Esophagus squamous epithelium (tissue), 4 donors: ENCODE data around the gene SLC10A3.

Source experiments
- POLR2A ChIP-seq, 4 donors: fragments of 450-650 bp; IDR thresholded peaks; one replicate each; pipeline ENCODE4 v1.6.1; 2017; ENCODE audit warnings: antibody characterized with exemption in 4 of 4, mild to moderate bottlenecking in 4 of 4, moderate library complexity in 3 of 4
- TF ChIP-seq, protein P1 (sequence below), 6 experiments: fragments of 450-650 bp in 4 of 6; fragments of 200-600 bp in 2 of 6; sonication (generic) in 2 of 6; IDR thresholded peaks; one replicate each; pipeline ENCODE4 v1.5.1; 2016 to 2019; ENCODE audit warnings: antibody characterized with exemption in 6 of 6, mild to moderate bottlenecking in 4 of 6, moderate library complexity in 4 of 6

DNA sequence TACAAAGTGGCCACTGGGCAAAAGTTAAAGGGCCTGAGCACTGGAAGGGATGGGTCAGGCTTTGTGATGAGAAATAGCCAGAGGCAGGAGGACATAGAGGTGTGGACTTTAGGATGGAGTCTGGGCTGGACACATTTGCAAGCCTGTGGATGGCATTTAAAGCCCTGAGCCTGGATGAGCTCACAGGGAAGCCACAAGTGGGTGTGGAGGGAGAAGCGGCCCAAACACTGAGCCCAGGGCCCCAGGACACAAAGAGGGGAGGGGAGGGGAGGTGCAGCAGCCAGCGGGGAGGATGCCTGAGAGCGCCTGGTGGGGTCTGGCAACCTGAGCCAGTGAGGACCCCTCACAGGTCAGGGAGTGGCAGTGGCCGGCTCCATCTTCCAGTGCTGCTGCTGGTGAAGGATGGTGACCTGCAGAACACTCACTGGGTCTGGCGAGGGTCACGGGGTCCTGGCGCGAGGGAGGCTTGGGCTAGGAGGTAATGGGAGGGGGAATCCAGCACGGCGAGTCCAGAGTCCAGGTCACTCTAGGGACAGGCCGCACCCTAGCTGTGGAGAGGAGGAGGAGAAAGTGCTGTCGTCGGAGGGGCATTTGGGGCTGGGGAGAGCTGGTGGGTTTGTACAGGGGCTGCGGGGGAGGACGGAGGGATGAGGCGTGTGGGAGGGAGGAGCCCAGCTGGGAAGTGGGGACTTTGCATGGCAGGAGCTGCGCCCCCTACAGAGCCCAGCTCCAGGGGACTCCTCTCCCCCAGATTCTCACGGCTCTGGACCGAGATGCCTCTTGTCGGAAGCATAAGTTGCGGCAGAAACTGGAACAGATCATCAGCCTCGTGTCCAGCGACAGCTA, 18.4 kb downstream of the SLC10A3 start:
- TF ChIP-seq, protein P1, sequence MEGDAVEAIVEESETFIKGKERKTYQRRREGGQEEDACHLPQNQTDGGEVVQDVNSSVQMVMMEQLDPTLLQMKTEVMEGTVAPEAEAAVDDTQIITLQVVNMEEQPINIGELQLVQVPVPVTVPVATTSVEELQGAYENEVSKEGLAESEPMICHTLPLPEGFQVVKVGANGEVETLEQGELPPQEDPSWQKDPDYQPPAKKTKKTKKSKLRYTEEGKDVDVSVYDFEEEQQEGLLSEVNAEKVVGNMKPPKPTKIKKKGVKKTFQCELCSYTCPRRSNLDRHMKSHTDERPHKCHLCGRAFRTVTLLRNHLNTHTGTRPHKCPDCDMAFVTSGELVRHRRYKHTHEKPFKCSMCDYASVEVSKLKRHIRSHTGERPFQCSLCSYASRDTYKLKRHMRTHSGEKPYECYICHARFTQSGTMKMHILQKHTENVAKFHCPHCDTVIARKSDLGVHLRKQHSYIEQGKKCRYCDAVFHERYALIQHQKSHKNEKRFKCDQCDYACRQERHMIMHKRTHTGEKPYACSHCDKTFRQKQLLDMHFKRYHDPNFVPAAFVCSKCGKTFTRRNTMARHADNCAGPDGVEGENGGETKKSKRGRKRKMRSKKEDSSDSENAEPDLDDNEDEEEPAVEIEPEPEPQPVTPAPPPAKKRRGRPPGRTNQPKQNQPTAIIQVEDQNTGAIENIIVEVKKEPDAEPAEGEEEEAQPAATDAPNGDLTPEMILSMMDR (IDR thresholded peaks at IDR 0.05): no peak
- no peak for TF ChIP-seq POLR2A (IDR thresholded peaks at IDR 0.05)
